Measurements from ENCODE around the gene AP5S1. TPM values are rescaled to one million over a fixed set of nuclear protein-coding genes. Genes with fewer than 3 reads are reported as not detected.
"Not testable (repeated sequence)": the region's sequence is repeated elsewhere in the genome, so short reads cannot be mapped to it uniquely, and the experiment has no call there.

AP5S1 gene
- polyA plus RNA-seq, 1 experiment: 7.8 TPM

- ChIA-PET POLR2A (interaction anchor here (0.5 to 0.6 kb wide), 2 partner anchors 26 to 55 kb away, joined by 3 to 6 read pairs; no protein-coding TSS in a partner anchor), CTCF (no interaction called here)
- DNase-seq (ENCODE audit: low read depth, low spot score): no peak
- Histone ChIP-seq H3K27me3 (ENCODE audit: control insufficient read depth, insufficient read depth, low read length) (no peaks in the 10 kb centered on the region), H3K9me3 (ENCODE audit: control insufficient read depth, insufficient read depth, low read length) (no peaks in the 10 kb centered on the region; the same call in 1 of the 2 replicates), H3K4me3 (ENCODE audit: low read depth, low read length) (no peak overlapping the region), H3K27ac (ENCODE audit: low read depth, low read length) (no peak overlapping the region)
- TF ChIP-seq CTCF (IDR thresholded peaks at IDR 0.05; ENCODE audit: low read depth, low read length): no peak
Observed at GRCh38 chr20:3823881-3824280, 3.5 kb downstream of the AP5S1 start.

GRCh38 chr20:3825526-3825925 is 5.2 kb downstream of the AP5S1 start:
- H3K9me3 ChIP-seq (ENCODE audit: control insufficient read depth, insufficient read depth, low read length): no peaks in the 10 kb centered on the region; the same call in 1 of the 2 replicates
- H3K27ac ChIP-seq (ENCODE audit: low read depth, low read length): no peak overlapping the region
- DNase-seq (ENCODE audit: low read depth, low spot score): no peak
- TF ChIP-seq CTCF (IDR thresholded peaks at IDR 0.05; ENCODE audit: low read depth, low read length): no peak
- POLR2A ChIA-PET: interaction anchor here (1.0 kb wide), 1 partner anchor 45 kb away, joined by 3 read pairs; no protein-coding TSS in a partner anchor
- H3K27me3 ChIP-seq (ENCODE audit: control insufficient read depth, insufficient read depth, low read length): no peaks in the 10 kb centered on the region
- H3K4me3 ChIP-seq (ENCODE audit: low read depth, low read length): no peak overlapping the region
- CTCF ChIA-PET: no interaction called here

- ChIA-PET CTCF (interaction anchor here (1.2 kb wide), 1 partner anchor 8 kb away, joined by 3 read pairs; no protein-coding TSS in a partner anchor), POLR2A (interaction anchor here (1.0 kb wide), 1 partner anchor 46 kb away, joined by 3 read pairs; no protein-coding TSS in a partner anchor)
- Histone ChIP-seq H3K4me3 (ENCODE audit: low read depth, low read length) (no peak overlapping the region), H3K9me3 (ENCODE audit: control insufficient read depth, insufficient read depth, low read length) (no peaks in the 10 kb centered on the region; the same call in 1 of the 2 replicates), H3K27ac (ENCODE audit: low read depth, low read length) (no peak overlapping the region), H3K27me3 (ENCODE audit: control insufficient read depth, insufficient read depth, low read length) (no peaks in the 10 kb centered on the region)
- TF ChIP-seq CTCF (IDR thresholded peaks at IDR 0.05; ENCODE audit: low read depth, low read length): no peak
- no peak for DNase-seq (ENCODE audit: low read depth, low spot score)
Observed at GRCh38 chr20:3826420-3826819, 6.1 kb downstream of the AP5S1 start.

GRCh38 chr20:3828798-3829197 is 8.5 kb downstream of the AP5S1 start:
- Histone ChIP-seq H3K9me3 (ENCODE audit: control insufficient read depth, insufficient read depth, low read length) (no peaks in the 10 kb centered on the region; the same call in 1 of the 2 replicates), H3K27me3 (ENCODE audit: control insufficient read depth, insufficient read depth, low read length) (no peaks in the 10 kb centered on the region), H3K4me3 (ENCODE audit: low read depth, low read length) (no peak overlapping the region), H3K27ac (ENCODE audit: low read depth, low read length) (no peak overlapping the region)
- TF ChIP-seq CTCF (IDR thresholded peaks at IDR 0.05; ENCODE audit: low read depth, low read length): no peak
- no peak for DNase-seq (ENCODE audit: low read depth, low spot score)
- POLR2A ChIA-PET: no interaction called here
- CTCF ChIA-PET: no interaction called here

- H3K27me3 ChIP-seq (ENCODE audit: control insufficient read depth, insufficient read depth, low read length); POLR2A ChIA-PET; DNase-seq (ENCODE audit: low read depth, low spot score); H3K27ac ChIP-seq (ENCODE audit: low read depth, low read length); H3K9me3 ChIP-seq (ENCODE audit: control insufficient read depth, insufficient read depth, low read length); H3K4me3 ChIP-seq (ENCODE audit: low read depth, low read length): not testable (repeated sequence)
- CTCF ChIA-PET: interaction anchor here (1.3 kb wide), 1 partner anchor 11 kb away, joined by 7 read pairs; no protein-coding TSS in a partner anchor
Observed at GRCh38 chr20:3829891-3830290, 9.5 kb downstream of the AP5S1 start.

Measured in AG04450 (cell line).